ENCODE measurements around the gene CATSPERB.

DNA sequence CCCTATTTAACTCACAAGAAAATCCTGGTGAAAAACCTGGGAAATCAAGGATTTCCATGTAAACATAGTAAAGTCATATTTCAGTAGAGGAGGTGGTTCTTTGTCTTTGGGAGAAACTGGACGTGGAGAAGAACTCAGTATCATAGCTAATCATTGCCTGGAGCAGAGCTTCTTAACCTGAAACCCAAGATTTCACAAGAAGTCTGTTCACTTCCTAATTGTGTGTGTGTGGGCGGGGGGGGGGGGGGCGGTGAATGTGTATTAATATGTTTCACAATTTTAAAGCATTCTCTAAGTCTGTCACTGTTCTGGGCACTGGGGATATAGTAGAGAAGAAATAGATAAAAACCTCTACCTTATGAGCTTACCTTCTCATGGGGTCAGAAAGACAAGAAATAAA, 125.0 kb downstream of the CATSPERB start:
- TF ChIP-seq, protein P1, sequence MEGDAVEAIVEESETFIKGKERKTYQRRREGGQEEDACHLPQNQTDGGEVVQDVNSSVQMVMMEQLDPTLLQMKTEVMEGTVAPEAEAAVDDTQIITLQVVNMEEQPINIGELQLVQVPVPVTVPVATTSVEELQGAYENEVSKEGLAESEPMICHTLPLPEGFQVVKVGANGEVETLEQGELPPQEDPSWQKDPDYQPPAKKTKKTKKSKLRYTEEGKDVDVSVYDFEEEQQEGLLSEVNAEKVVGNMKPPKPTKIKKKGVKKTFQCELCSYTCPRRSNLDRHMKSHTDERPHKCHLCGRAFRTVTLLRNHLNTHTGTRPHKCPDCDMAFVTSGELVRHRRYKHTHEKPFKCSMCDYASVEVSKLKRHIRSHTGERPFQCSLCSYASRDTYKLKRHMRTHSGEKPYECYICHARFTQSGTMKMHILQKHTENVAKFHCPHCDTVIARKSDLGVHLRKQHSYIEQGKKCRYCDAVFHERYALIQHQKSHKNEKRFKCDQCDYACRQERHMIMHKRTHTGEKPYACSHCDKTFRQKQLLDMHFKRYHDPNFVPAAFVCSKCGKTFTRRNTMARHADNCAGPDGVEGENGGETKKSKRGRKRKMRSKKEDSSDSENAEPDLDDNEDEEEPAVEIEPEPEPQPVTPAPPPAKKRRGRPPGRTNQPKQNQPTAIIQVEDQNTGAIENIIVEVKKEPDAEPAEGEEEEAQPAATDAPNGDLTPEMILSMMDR (IDR thresholded peaks at IDR 0.05): no peak
- no peak for TF ChIP-seq POLR2A (IDR thresholded peaks at IDR 0.05)

Data from heart left ventricle (tissue), 13 donors.